Left lung (tissue), 10 donors: ENCODE data around the gene FAM120B. TPM values are rescaled to one million over a fixed set of nuclear protein-coding genes. Genes with fewer than 3 reads are reported as not detected.

Experiments used
- ATAC-seq: fragments of 200-7000 bp; cut with Tn5 transposase; one replicate; pipeline ENCODE4 v1.9.1; 2020; ENCODE audit warnings: moderate library complexity
- DNase-seq, 4 donors: peaks; one replicate each; pipeline ENCODE4 v3.0.0-alpha.2; 2013 to 2020
- H3K27ac ChIP-seq, 2 donors: fragments of 200-600 bp; sonication (generic) in 1 of 2; one replicate each; pipeline versions ENCODE4 v1.5.0 to v1.8.0; 2020 to 2021
- H3K27me3 ChIP-seq, 2 donors: fragments of 200-600 bp; sonication (generic) in 1 of 2; one replicate each; pipeline versions ENCODE4 v1.5.0 to v1.8.0; 2020 to 2021
- H3K36me3 ChIP-seq, 2 donors: fragments of 200-600 bp; sonication (generic) in 1 of 2; one replicate each; pipeline versions ENCODE4 v1.5.0 to v1.8.0; 2020 to 2021
- H3K4me1 ChIP-seq, 2 donors: fragments of 200-600 bp; one replicate each; pipeline ENCODE4 v1.8.0; 2021
- H3K4me3 ChIP-seq, 2 donors: fragments of 200-600 bp; sonication (generic) in 1 of 2; one replicate each; pipeline versions ENCODE4 v1.5.0 to v1.8.0; 2020 to 2021; ENCODE audit warnings: mild to moderate bottlenecking in 1 of 2
- H3K9me3 ChIP-seq, 2 donors: fragments of 200-600 bp; sonication (generic) in 1 of 2; one replicate each; pipeline versions ENCODE4 v1.5.0 to v1.8.0; 2020 to 2021
- CTCF ChIP-seq, 2 donors: fragments of 200-600 bp; sonication (generic) in 1 of 2; IDR thresholded peaks; one replicate each; pipeline versions ENCODE4 v1.5.0 to v1.8.0; 2021; ENCODE audit warnings: antibody characterized with exemption in 2 of 2
- intact Hi-C, 2 donors: fragments of 100-400 bp; cut with DNase I; formaldehyde crosslinking; loops; one replicate each; pipeline versions ENCODE4 v1.11.2 to v1.14.2; 2022
- polyA plus RNA-seq, 6 donors: library from polyadenylated mRNA; unstranded; fragments of 120-200 nt; gene quantifications; one replicate each; pipeline ENCODE4 v1.2.1, GENCODE V29; 2013; ENCODE audit not compliant: insufficient read length in 6 of 6
- total RNA-seq, 2 donors: library from RNA; stranded (reverse); fragmentation: NEBNext Ultra II Directional; extraction: Animal tissue kit (Norgen Biotek cat#: 25700); gene quantifications; one replicate each; pipeline ENCODE4 v1.2.1, GENCODE V29; 2021
- donor health status: DM: no; HTN: yes; CAD: no.
- donor health status: DM: no; HTN: no; CAD: no.

FAM120B gene
- total and polyA plus RNA-seq, 8 donors, result 26.6 to 37.7 (median 35.5) TPM

- Histone ChIP-seq H3K36me3 (peaks cover 0 to 72% of the 10 kb centered on the region in 2 donors), H3K4me3 (no peak overlapping the region), H3K27me3 (no peaks in the 10 kb centered on the region), H3K27ac (no peak overlapping the region), H3K4me1 (peaks cover 0 to 5% of the 10 kb centered on the region in 2 donors), H3K9me3 (peaks cover 0 to under 1% of the 10 kb centered on the region in 2 donors)
- no peak for ATAC-seq
- no peak for TF ChIP-seq CTCF (IDR thresholded peaks at IDR 0.05)
- DNase-seq, result no peak
- intact Hi-C loops, result no loop called here
Observed at GRCh38 chr6:170358496-170358895, 51.9 kb downstream of the FAM120B start.

- H3K27me3 ChIP-seq, result no peaks in the 10 kb centered on the region
- no peak for DNase-seq
- peak; percentile 37 for ATAC-seq
- no peaks in the 10 kb centered on the region for H3K9me3 ChIP-seq
- no peak overlapping the region for H3K27ac ChIP-seq
- peaks cover 0 to 5% of the 10 kb centered on the region in 2 donors for H3K4me1 ChIP-seq
- no peak overlapping the region for H3K4me3 ChIP-seq
- peaks cover 0 to 90% of the 10 kb centered on the region in 2 donors for H3K36me3 ChIP-seq
- no peak for TF ChIP-seq CTCF (IDR thresholded peaks at IDR 0.05)
- intact Hi-C loops, result no loop called here
Observed at GRCh38 chr6:170360476-170360875, 53.9 kb downstream of the FAM120B start.

GRCh38 chr6:170361335-170361734 is 54.8 kb downstream of the FAM120B start:
- no peak for ATAC-seq
- H3K36me3 ChIP-seq, result peaks cover 0 to 91% of the 10 kb centered on the region in 2 donors
- H3K27ac ChIP-seq, result no peak overlapping the region
- no peak for TF ChIP-seq CTCF (IDR thresholded peaks at IDR 0.05)
- no peaks in the 10 kb centered on the region for H3K27me3 ChIP-seq
- H3K4me1 ChIP-seq, result peaks cover 0 to 5% of the 10 kb centered on the region in 2 donors
- no peaks in the 10 kb centered on the region for H3K9me3 ChIP-seq
- intact Hi-C loops, result no loop called here
- no peak overlapping the region for H3K4me3 ChIP-seq
- no peak for DNase-seq

GRCh38 chr6:170362121-170362520 is 55.6 kb downstream of the FAM120B start:
- intact Hi-C loops, result no loop called here
- Histone ChIP-seq H3K4me1 (peaks cover 0 to 5% of the 10 kb centered on the region in 2 donors), H3K27me3 (no peaks in the 10 kb centered on the region), H3K9me3 (no peaks in the 10 kb centered on the region), H3K36me3 (peaks cover 0 to 89% of the 10 kb centered on the region in 2 donors), H3K4me3 (no peak overlapping the region), H3K27ac (no peak overlapping the region)
- ATAC-seq, result no peak
- no peak for TF ChIP-seq CTCF (IDR thresholded peaks at IDR 0.05)
- DNase-seq, result no peak

- Histone ChIP-seq H3K36me3 (peaks cover 0 to 85% of the 10 kb centered on the region in 2 donors), H3K27me3 (no peaks in the 10 kb centered on the region), H3K4me1 (peaks cover 0 to 5% of the 10 kb centered on the region in 2 donors), H3K4me3 (no peak overlapping the region), H3K27ac (no peak overlapping the region), H3K9me3 (no peaks in the 10 kb centered on the region)
- intact Hi-C loops, result no loop called here
- DNase-seq, result no peak
- no peak for ATAC-seq
- no peak for TF ChIP-seq CTCF (IDR thresholded peaks at IDR 0.05)
Observed at GRCh38 chr6:170363255-170363654, 56.7 kb downstream of the FAM120B start.
